Upper lobe of left lung (tissue), 4 donors: ENCODE measurements around the gene KCNJ9.

Experiments used
- POLR2A ChIP-seq, 4 donors: fragments of 450-650 bp; IDR thresholded peaks; one replicate each; pipeline ENCODE4 v1.5.1; 2016 to 2017; ENCODE audit warnings: antibody characterized with exemption in 4 of 4, mild to moderate bottlenecking in 2 of 4
- TF ChIP-seq, protein P1 (sequence below), 6 experiments: fragments of 450-650 bp in 4 of 6; fragments of 200-600 bp in 2 of 6; sonication (generic) in 2 of 6; IDR thresholded peaks; one replicate each; pipeline ENCODE4 v1.5.1; 2016 to 2019; ENCODE audit warnings: antibody characterized with exemption in 6 of 6

DNA sequence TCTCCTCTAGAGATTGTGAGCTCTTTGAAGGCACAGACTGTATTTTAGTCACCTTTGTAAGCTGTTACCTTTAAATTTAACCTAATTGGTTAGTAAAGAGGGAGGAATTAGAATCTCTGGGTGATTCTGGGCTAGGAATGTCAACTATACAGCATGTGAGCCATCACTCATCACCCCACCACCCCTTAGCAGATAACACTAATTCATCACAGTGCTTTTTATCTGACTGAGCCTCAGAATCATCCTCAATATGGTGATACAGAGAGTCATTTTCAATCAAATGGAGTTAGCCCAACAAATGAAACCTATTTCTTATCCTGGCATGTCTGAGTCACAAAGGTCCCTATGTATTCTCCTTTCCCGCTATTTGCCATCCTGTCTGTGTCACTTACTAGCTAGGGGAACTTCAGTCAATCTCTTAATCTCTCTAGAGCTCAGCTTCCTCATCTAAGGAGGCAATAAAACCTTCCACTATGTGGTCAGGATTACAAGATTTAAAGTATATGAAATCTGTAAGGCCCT, 24.6 kb upstream of the KCNJ9 start:
- TF ChIP-seq, protein P1, sequence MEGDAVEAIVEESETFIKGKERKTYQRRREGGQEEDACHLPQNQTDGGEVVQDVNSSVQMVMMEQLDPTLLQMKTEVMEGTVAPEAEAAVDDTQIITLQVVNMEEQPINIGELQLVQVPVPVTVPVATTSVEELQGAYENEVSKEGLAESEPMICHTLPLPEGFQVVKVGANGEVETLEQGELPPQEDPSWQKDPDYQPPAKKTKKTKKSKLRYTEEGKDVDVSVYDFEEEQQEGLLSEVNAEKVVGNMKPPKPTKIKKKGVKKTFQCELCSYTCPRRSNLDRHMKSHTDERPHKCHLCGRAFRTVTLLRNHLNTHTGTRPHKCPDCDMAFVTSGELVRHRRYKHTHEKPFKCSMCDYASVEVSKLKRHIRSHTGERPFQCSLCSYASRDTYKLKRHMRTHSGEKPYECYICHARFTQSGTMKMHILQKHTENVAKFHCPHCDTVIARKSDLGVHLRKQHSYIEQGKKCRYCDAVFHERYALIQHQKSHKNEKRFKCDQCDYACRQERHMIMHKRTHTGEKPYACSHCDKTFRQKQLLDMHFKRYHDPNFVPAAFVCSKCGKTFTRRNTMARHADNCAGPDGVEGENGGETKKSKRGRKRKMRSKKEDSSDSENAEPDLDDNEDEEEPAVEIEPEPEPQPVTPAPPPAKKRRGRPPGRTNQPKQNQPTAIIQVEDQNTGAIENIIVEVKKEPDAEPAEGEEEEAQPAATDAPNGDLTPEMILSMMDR (IDR thresholded peaks at IDR 0.05) = no peak
- TF ChIP-seq POLR2A (IDR thresholded peaks at IDR 0.05) = no peak
